SK-N-SH (cell line): Measurements from ENCODE around the gene EPHA5.

Source experiments
- EP300 ChIP-seq, 2 experiments: IDR thresholded peaks; 2 replicates each; pipeline versions ENCODE4 v1.4.0 to v1.6.1; 2012; ENCODE audit warnings: borderline replicate concordance in 1 of 2, low read depth in 1 of 2, low read length in 1 of 2
- MAX ChIP-seq: IDR thresholded peaks from 2 replicates; pipeline ENCODE4 v1.4.0; 2012; ENCODE audit warnings: low read depth
- POLR2AphosphoS5 ChIP-seq: IDR thresholded peaks from 2 replicates; pipeline ENCODE4 v1.6.1; 2012; ENCODE audit warnings: low read depth, low read length
- TEAD4 ChIP-seq: IDR thresholded peaks from 2 replicates; pipeline ENCODE4 v1.4.0; 2012; ENCODE audit warnings: mild to moderate bottlenecking, borderline replicate concordance; ENCODE audit not compliant: insufficient read depth
- YY1 ChIP-seq: IDR thresholded peaks from 2 replicates; pipeline ENCODE4 v1.4.0; 2012; ENCODE audit warnings: low read depth, mild to moderate bottlenecking

- no peak for TF ChIP-seq MAX
- no peak for TF ChIP-seq EP300 (IDR thresholded peaks at IDR 0.05; ENCODE audit: borderline replicate concordance in 1 of 2, low read depth in 1 of 2, low read length in 1 of 2)
- no peak for TF ChIP-seq YY1
- TF ChIP-seq POLR2AphosphoS5 = no peak
- no peak for TF ChIP-seq TEAD4
Measured at GRCh38 chr4:65580551-65580950, 89.7 kb downstream of the EPHA5 start.
